COR-L47 (cell line): ENCODE data around the gene BLVRA.
"Not testable (repeated sequence)": the region's sequence is repeated elsewhere in the genome, so short reads cannot be mapped to it uniquely, and the experiment has no call there.

ENCODE experiments used
- DNase-seq: peaks from one replicate; lab custom pipeline; 2025; lab: John Stamatoyannopoulos, UW

The BLVRA gene

DNA sequence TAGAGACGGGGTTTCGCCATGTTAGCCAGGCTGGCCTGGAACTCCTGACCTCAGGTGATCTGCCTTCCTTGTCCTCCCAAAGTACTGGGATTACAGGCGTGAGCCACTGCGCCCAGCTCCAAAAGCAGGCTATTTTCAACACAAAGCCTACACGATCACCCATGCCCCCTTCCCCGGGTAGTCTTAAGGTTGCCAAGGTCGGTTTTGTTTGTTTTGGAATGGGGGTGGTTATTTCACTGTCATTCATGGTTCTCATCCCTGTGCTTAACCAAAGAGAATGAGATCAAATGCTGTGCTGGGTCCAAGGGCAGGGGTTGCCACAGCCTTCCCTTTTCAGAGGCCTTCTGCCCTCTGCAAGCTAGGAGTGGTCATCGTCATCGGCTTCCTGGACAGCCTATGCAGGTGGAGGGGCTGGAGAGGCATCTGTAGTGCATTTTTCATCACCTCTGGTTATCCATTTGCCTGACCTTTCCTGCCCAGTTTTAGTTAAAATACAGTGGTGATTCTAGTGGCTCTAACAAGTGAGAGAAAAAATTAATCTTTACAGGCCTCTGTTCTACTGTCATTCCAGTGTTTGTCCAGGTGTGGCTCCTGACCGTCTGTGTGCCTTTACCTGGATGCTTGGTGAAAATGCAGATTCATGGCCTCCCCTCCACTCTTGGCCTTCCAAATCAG, 11.4 kb downstream of the BLVRA start:
- no peak for DNase-seq

DNA sequence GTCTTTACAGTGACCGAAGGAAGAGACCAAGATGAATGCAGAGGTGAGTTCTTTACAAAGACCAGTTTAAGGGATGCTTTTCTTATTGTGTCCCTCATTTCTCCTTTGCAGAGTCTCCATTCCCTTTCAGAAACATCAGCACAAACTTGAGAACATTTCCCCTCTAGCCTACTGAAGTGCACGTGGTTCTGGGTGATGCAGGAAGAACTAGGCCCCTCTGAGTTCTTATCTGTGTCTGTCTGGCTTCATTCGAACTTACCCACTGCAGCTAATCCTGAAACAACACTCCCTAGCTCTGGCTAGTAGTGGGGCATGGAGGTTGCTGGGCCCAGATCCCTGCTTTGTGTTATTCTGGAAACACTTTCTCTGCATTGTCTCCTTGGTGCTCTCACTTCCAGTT, 12.6 kb downstream of the BLVRA start:
- no peak for DNase-seq

GRCh38 chr7:43771573-43771972, 13.1 kb downstream of the BLVRA start:
- no peak for DNase-seq

- DNase-seq, result not testable (repeated sequence)
Observed at GRCh38 chr7:43773268-43773667, 14.8 kb downstream of the BLVRA start.

GRCh38 chr7:43775255-43775654, 16.8 kb downstream of the BLVRA start:
- DNase-seq, result not testable (repeated sequence)

GRCh38 chr7:43778293-43779044, 20.0 kb downstream of the BLVRA start:
- not testable (repeated sequence) for DNase-seq

DNA sequence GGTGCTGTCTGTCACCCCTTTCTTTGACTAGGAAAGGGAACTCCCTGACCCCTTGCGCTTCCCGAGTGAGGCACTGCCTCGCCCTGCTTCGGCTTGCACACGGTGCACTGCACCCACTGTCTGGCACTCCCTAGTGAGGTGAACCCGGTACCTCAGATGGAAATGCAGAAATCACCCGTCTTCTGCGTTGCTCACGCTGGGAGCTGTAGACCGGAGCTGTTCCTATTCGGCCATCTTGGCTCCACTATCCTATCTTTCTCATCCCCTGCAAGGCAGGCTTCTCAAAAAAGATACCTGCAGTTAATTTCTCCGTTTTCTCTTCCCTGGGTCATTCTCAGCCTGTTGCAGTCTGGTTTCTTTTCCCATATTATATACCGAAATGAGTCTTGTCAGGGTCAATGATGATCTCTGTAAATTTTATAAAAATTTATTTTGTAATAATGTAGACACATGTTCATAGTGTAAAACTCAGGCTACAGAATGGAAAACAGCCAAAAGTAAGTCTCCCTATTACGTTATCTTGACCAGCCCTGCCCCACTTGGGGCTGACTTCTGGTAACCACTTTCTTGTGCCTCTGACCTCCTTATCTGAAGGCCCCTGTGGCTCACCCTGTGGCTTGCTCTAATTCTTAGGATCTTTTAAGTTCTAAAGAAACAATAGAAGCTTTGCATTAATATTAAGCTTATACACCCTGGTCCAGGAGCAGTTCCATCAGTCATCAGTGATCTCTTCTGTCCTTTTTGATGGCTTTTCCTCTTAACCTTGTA, 20.7 kb downstream of the BLVRA start:
- no peak for DNase-seq

- no peak for DNase-seq
Observed at GRCh38 chr7:43781726-43782607, 23.5 kb downstream of the BLVRA start.

DNA sequence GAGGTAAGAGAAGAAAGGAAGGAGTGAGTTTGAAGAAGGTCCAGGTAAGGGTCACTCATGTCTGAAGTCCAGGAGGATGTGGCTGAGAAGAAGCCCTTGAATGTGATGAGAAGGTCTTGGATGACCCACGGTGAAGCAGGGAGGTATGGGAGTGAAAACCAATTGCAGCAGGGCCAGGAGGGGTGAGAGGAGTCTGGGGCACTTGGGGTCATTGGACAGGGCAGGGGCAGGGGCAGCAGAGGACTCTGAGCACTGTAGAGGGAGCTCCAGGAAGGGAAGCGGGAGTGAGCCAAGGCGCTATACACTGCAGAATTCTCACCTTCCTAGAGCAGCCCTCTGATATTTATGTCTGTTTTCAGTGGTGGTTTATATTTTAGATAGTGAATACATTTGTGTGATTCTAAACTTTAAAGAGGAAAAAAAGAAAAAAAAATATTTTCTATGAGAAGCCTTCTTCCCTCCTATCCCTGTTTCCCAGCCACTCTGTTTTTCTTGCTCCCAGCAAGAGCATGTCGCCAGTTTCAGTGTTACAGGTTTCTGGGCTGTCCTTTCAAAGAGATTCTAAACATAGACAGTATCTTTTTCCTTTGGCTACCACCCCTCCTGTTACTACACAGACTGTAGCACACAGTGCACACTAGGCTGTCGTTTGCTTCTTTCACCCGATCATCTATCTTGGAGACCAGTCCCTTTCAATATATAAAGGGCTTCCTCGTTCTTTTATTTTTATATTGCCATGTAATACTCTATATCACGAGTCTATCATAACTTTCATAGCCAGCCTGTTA, 24.5 kb downstream of the BLVRA start:
- no peak for DNase-seq

DNA sequence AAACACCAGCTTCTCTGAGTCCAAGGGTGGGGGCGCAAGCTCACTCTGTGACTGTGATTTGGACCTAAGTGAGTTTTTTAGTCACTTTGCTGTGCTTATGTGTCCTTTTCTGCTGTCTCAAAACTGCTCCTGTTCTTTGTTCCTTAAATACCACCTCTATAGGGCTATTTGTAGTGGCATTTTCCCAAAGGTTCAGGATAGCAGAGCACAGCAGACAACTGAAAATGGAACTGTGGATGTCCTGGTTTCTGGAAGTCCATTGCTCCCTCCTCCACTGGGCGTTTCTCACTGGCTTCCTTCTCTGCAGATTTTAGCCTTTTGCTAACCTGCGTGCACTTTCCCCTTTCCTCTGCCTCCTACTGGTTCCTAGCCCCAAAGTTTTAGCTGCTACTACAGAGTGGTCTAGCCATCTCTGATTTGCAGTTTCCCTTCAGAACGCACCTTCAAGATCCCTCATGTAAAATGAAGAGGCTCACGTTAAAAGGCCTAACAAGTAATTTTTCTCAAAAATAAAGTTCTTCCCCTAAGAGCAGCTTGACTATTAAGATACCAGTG, 25.6 kb downstream of the BLVRA start:
- DNase-seq, result no peak

GRCh38 chr7:43784585-43785087, 26.2 kb downstream of the BLVRA start:
- DNase-seq, result not testable (repeated sequence)

- no peak for DNase-seq
Observed at GRCh38 chr7:43785420-43785819, 26.9 kb downstream of the BLVRA start.

- DNase-seq, result no peak
Observed at GRCh38 chr7:43787771-43788170, 29.3 kb downstream of the BLVRA start.

DNA sequence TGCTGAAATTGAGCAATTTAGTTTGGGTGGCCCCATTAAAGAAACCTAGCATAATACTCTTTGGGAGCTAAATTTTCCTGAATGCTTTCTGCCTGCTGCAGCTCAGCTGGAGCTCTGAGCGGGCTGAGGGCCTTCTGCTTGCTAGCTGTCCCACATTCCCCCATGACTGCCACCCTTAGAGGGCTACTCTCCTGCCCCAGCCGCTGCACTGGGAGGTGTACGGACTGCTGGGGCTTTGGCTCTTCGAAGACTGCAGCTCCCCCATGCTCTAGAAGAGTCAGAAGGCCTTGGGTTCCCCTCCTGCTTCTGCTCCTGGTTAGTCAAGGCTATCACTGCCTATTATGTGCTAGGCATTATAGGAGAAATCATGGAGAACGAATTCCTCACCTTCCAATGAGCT, 31.5 kb downstream of the BLVRA start:
- DNase-seq, result no peak

DNA sequence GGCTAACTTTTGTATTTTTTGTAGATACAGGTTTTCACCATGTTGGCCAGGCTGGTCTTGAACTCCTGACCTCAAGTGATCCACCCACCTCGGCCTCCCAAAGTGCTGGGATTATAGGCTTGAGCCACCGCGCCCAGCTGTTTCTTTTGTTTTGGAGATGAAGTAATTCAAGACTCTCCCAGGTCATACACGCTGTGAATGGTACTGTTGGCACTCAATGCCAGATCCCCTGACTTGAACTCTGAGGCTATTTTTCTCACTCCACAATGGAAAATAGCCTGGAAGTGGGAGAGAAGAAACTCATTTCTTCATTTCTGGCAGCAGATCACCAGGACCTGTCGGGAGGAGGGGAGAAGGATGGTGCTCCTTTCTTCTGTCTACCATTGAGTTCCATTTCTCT, 32.4 kb downstream of the BLVRA start:
- no peak for DNase-seq

DNA sequence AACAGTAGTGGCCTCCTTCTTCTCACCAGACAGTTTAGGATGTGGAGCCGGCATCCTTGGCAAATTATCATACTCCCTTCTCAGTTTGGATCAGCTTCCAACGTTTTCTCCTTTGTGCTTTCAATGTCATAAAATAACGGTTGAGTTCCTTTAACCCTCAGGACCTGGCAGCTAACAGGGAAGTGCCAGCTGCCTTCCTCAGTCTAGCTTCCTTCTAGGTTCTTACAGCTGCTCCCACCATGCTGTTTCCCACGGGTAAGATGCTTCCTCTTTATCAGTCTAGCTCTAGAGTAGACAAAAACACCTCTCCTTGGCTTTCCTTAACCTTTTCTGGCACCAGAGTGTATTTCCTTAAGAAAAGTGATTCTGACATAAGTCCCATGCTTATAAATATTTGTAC, 33.2 kb downstream of the BLVRA start:
- DNase-seq, result no peak

GRCh38 chr7:43792471-43793150, 34.1 kb downstream of the BLVRA start:
- DNase-seq, result no peak

DNA sequence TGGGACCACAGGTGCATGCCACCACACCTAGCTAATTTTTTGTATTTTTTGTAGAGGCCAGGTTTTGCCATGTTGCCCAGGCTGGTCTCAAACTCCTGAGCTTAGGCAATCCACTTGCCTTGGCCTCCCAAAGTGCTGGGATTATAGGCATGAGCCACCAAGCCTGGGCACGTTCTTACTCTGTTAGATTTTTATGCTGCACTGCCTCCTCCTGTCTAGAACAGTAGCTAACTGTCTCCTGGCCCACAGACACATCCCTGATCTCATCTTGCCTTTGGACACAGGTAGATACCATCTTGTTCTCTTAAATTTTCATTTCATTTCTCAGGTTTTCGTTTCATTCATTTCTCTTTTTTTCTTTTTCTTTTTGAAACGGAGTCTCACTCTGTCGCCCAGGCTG, 41.1 kb downstream of the BLVRA start:
- no peak for DNase-seq

DNA sequence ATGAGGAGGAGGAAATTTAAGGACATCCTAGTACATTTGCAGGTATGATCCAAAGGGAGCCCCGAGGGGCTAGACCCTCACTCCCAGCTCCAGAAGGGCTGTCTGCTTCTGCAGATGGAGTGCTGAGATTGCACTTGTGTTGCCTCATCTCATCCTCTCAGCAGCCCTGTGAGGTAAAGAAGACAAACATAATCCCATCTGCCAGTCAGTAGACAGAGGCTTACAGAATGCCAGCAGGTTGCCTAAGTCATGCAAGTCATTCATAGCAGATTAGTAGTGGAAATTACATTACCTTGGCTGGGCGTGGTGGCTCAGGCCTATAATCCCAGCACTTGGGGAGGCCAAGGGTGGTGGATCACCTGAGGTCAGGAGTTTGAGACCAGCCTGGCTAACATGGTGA, 45.4 kb downstream of the BLVRA start:
- DNase-seq, result no peak

DNA sequence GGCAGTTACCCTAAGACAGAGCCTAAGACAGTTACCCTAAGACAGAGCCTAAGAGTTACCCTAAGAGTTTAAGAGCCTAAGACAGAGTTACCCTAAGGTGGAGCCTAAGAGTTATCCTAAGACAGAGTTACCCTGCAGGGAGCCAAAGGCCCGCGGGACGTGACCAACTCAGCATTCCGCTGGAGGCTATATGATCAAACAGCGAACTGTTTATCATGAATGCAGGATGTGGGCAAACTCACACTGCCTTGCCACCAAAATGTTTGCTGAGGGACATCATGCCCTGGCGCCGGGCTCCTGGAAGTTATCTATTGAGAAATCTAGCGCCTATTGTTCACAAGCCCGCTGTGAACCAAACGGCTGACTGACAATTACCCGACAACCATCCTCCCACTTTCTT, 49.9 kb downstream of the BLVRA start:
- DNase-seq, result no peak
